Left ventricle myocardium inferior (tissue), 1 donor: ENCODE data around the gene THSD4. TPM values are rescaled to one million over a fixed set of nuclear protein-coding genes. Genes with fewer than 3 reads are reported as not detected.
A peak's percentile ranks its signal among the peaks of the same experiment; 100 is the strongest.

Experiments used
- DNase-seq: peaks from one replicate; pipeline ENCODE4 v3.0.0-alpha.2; 2020
- H3K27ac ChIP-seq: fragments of 200-600 bp; replicated peaks from 2 replicates; pipeline ENCODE4 v1.8.0; 2021
- H3K27me3 ChIP-seq: fragments of 200-600 bp; 2 replicates; pipeline ENCODE4 v1.8.0; 2021; ENCODE audit warnings: low read depth
- H3K36me3 ChIP-seq: fragments of 200-600 bp; 2 replicates; pipeline ENCODE4 v1.8.0; 2021
- H3K4me1 ChIP-seq: fragments of 200-600 bp; 2 replicates; pipeline ENCODE4 v1.8.0; 2021
- H3K4me3 ChIP-seq: fragments of 200-600 bp; 2 replicates; pipeline ENCODE4 v1.8.0; 2021; ENCODE audit warnings: mild to moderate bottlenecking, moderate library complexity
- H3K9me3 ChIP-seq: fragments of 200-600 bp; replicated peaks from 2 replicates; pipeline ENCODE4 v1.8.0; 2021
- CTCF ChIP-seq: fragments of 200-600 bp; IDR thresholded peaks from 2 replicates; pipeline ENCODE4 v1.8.0; 2021; ENCODE audit warnings: antibody characterized with exemption, mild to moderate bottlenecking, borderline replicate concordance
- intact Hi-C: fragments of 100-400 bp; cut with micrococcal nuclease; formaldehyde crosslinking; loops from one replicate; pipeline ENCODE4 v1.11.0; 2022
- total RNA-seq: library from RNA; stranded (reverse); fragmentation: NEBNext Ultra II Directional; extraction: Animal tissue kit (Norgen Biotek cat#: 25700); gene quantifications from one replicate; pipeline ENCODE4 v1.2.1, GENCODE V29; 2021
- donor health status: DM: no; HTN: yes; CAD: no; lungs with severe emphysema.

The THSD4 gene
- total RNA-seq, 1 donor from 2014 or later: 95.8 TPM

- Histone ChIP-seq H3K4me3 (no peak overlapping the region), H3K27me3 (no peaks in the 10 kb centered on the region), H3K36me3 (no peaks in the 10 kb centered on the region), H3K27ac (no peak overlapping the region), H3K9me3 (no peaks in the 10 kb centered on the region), H3K4me1 (peaks cover 31% of the 10 kb centered on the region)
- intact Hi-C loops: no loop called here
- TF ChIP-seq CTCF: no peak
- DNase-seq: no peak
Observed at GRCh38 chr15:71288348-71288955, 173.2 kb downstream of the THSD4 start.

- Histone ChIP-seq H3K27me3 (no peaks in the 10 kb centered on the region), H3K36me3 (no peaks in the 10 kb centered on the region), H3K4me3 (no peak overlapping the region), H3K27ac (peak overlapping the region; percentile 37), H3K4me1 (peaks cover 39% of the 10 kb centered on the region), H3K9me3 (no peaks in the 10 kb centered on the region)
- intact Hi-C loops: no loop called here
- TF ChIP-seq CTCF: no peak
- DNase-seq: no peak
Observed at GRCh38 chr15:71290002-71290401, 174.7 kb downstream of the THSD4 start.

GRCh38 chr15:71290881-71291635 is 175.8 kb downstream of the THSD4 start:
- Histone ChIP-seq H3K36me3 (no peaks in the 10 kb centered on the region), H3K27ac (peak overlapping the region; percentile 37)
- no peak for TF ChIP-seq CTCF

GRCh38 chr15:71291723-71292122 is 176.5 kb downstream of the THSD4 start:
- H3K4me1 ChIP-seq: peaks cover 53% of the 10 kb centered on the region
- H3K27ac ChIP-seq: no peak overlapping the region
- no peaks in the 10 kb centered on the region for H3K36me3 ChIP-seq
- intact Hi-C loops: no loop called here
- no peaks in the 10 kb centered on the region for H3K27me3 ChIP-seq
- no peak for DNase-seq
- H3K4me3 ChIP-seq: no peak overlapping the region
- H3K9me3 ChIP-seq: no peaks in the 10 kb centered on the region
- no peak for TF ChIP-seq CTCF

More at GRCh38 chr15:71290881-71291635, 175.8 kb downstream of the THSD4 start:
- no peak overlapping the region for H3K4me3 ChIP-seq
- intact Hi-C loops: no loop called here
- no peak for DNase-seq
- H3K9me3 ChIP-seq: no peaks in the 10 kb centered on the region
- H3K4me1 ChIP-seq: peaks cover 49% of the 10 kb centered on the region
- no peaks in the 10 kb centered on the region for H3K27me3 ChIP-seq

GRCh38 chr15:71293723-71294122 is 178.5 kb downstream of the THSD4 start:
- H3K4me1 ChIP-seq: peaks cover 43% of the 10 kb centered on the region
- no peaks in the 10 kb centered on the region for H3K36me3 ChIP-seq
- no peak overlapping the region for H3K4me3 ChIP-seq
- TF ChIP-seq CTCF: no peak
- DNase-seq: no peak
- intact Hi-C loops: no loop called here
- no peaks in the 10 kb centered on the region for H3K9me3 ChIP-seq
- no peaks in the 10 kb centered on the region for H3K27me3 ChIP-seq
- H3K27ac ChIP-seq: peak overlapping the region; percentile 1
